Prostate gland (tissue), 2 donors: ENCODE data around the gene SH3RF2. TPM values are rescaled to one million over a fixed set of nuclear protein-coding genes. Genes with fewer than 3 reads are reported as not detected.

Source experiments
- DNase-seq: peaks from one replicate; pipeline ENCODE4 v3.0.0-alpha.2; 2019; ENCODE audit warnings: low spot score
- H3K27ac ChIP-seq, 2 donors: fragments of 200-600 bp; sonication (generic); 2 replicates each; pipeline ENCODE4 v1.5.1; 2017 to 2019
- H3K27me3 ChIP-seq: fragments of 200-600 bp; sonication (generic); replicated peaks from 2 replicates; pipeline ENCODE4 v1.5.1; 2019; ENCODE audit not compliant: insufficient read depth
- H3K36me3 ChIP-seq, 2 donors: fragments of 200-600 bp; sonication (generic); 1 replicate in 1 of 2; 2 replicates in 1 of 2; pipeline versions ENCODE4 v1.5.1 to v1.8.1; 2017 to 2019
- H3K4me1 ChIP-seq: fragments of 200-600 bp; sonication (generic); replicated peaks from 2 replicates; pipeline ENCODE4 v1.5.1; 2019
- H3K4me3 ChIP-seq, 2 donors: fragments of 200-600 bp; sonication (generic); 2 replicates each; pipeline ENCODE4 v1.5.1; 2017 to 2019
- H3K9me3 ChIP-seq: fragments of 200-600 bp; sonication (generic); 2 replicates; pipeline ENCODE4 v1.5.1; 2017
- POLR2A ChIP-seq: fragments of 450-650 bp; IDR thresholded peaks from one replicate; pipeline ENCODE4 v1.6.1; 2016; ENCODE audit warnings: antibody characterized with exemption, mild to moderate bottlenecking
- POLR2AphosphoS5 ChIP-seq: sonication (generic); formaldehyde crosslinking; IDR thresholded peaks from one replicate; pipeline ENCODE4 v1.6.1; 2017; ENCODE audit warnings: antibody characterized with exemption
- WGBS: methylation state at CpG from one replicate; pipeline ENCODE4 v1.1.5; 2018; 5-methylcytosine and 5-hydroxymethylcytosine counted together
- intact Hi-C: fragments of 100-400 bp; cut with DNase I; formaldehyde crosslinking; loops from one replicate; pipeline ENCODE4 v1.14.2; 2022
- total RNA-seq, 2 donors: library from RNA; depleted of rRNA; stranded (reverse); fragments of >200 nt; gene quantifications; one replicate each; pipeline ENCODE4 v1.1.0, GENCODE V29; 2016
- TF ChIP-seq, protein P1 (sequence below), 4 experiments: fragments of 200-600 bp in 2 of 4; fragments of 450-650 bp in 2 of 4; sonication (generic) in 2 of 4; IDR thresholded peaks; 1 replicate in 3 of 4; 2 replicates in 1 of 4; pipeline ENCODE4 v1.5.1; 2016 to 2019; ENCODE audit warnings: antibody characterized with exemption in 4 of 4, mild to moderate bottlenecking in 2 of 4, moderate library complexity in 2 of 4

SH3RF2 gene
- total RNA-seq, 2 donors from 2014 or later: 18.2 to 43.9 TPM

- no peaks in the 10 kb centered on the region for H3K36me3 ChIP-seq
- no peaks in the 10 kb centered on the region for H3K4me1 ChIP-seq
- H3K4me3 ChIP-seq: no peak overlapping the region
- WGBS: 89% methylated on average over 3 of the region's 3 CpGs
- no peaks in the 10 kb centered on the region for H3K27me3 ChIP-seq
- DNase-seq: no peak
- no peak for TF ChIP-seq POLR2A
- TF ChIP-seq, protein P1, sequence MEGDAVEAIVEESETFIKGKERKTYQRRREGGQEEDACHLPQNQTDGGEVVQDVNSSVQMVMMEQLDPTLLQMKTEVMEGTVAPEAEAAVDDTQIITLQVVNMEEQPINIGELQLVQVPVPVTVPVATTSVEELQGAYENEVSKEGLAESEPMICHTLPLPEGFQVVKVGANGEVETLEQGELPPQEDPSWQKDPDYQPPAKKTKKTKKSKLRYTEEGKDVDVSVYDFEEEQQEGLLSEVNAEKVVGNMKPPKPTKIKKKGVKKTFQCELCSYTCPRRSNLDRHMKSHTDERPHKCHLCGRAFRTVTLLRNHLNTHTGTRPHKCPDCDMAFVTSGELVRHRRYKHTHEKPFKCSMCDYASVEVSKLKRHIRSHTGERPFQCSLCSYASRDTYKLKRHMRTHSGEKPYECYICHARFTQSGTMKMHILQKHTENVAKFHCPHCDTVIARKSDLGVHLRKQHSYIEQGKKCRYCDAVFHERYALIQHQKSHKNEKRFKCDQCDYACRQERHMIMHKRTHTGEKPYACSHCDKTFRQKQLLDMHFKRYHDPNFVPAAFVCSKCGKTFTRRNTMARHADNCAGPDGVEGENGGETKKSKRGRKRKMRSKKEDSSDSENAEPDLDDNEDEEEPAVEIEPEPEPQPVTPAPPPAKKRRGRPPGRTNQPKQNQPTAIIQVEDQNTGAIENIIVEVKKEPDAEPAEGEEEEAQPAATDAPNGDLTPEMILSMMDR (IDR thresholded peaks at IDR 0.05): no peak
- no peak for TF ChIP-seq POLR2AphosphoS5
- H3K27ac ChIP-seq: no peak overlapping the region
- H3K9me3 ChIP-seq: no peaks in the 10 kb centered on the region
- intact Hi-C loops: no loop called here
Measured at GRCh38 chr5:146088098-146088497, 151.7 kb downstream of the SH3RF2 start.

DNA sequence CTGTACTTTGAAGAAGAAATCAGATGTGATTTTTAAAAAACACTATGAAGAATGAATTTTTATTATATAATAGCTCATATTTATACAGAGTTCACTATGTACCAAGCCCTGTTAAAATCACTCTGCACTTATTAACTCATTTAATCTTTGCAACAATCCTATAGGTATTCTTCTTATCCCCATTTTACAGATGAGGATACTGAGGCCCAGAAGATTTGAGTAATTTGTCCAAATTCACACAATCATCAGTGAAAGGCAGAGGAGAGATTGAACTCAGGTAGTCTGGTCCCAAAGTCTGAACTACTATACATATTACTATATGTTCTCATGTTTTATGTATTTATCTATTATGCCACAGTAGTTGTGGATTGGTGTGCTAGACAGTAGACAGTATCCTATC lies 152.9 kb downstream of the SH3RF2 start:
- TF ChIP-seq POLR2A (no peak), POLR2AphosphoS5 (no peak)
- TF ChIP-seq, protein P1 (IDR thresholded peaks at IDR 0.05): no peak
- DNase-seq: no peak
- no peaks in the 10 kb centered on the region for H3K9me3 ChIP-seq
- no peak overlapping the region for H3K27ac ChIP-seq
- no peaks in the 10 kb centered on the region for H3K36me3 ChIP-seq
- H3K27me3 ChIP-seq: no peaks in the 10 kb centered on the region
- no peak overlapping the region for H3K4me3 ChIP-seq
- no peaks in the 10 kb centered on the region for H3K4me1 ChIP-seq
- intact Hi-C loops: no loop called here

DNA sequence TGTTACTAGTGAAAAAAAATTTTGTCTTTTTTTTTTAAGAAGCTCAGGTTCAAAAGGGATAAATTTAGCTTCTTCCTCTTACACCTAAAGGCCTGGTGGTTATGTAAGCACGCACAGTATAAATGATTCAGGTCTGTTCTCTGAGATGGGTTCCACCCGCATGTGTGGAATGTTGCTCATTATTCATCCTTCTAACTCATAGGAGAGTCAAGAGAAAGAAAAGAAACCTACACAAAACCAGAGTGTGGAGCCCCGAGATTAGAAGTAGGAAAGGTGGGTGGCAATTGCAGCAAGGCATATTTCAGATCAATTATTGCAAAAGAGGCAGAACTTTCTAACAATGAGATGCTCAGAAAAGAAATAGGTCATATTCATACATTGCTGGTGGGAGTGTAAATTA lies 155.5 kb downstream of the SH3RF2 start:
- H3K27ac ChIP-seq: no peak overlapping the region
- no peak for TF ChIP-seq POLR2A
- no peak for TF ChIP-seq POLR2AphosphoS5
- TF ChIP-seq, protein P1 (IDR thresholded peaks at IDR 0.05): no peak
- H3K4me3 ChIP-seq: no peak overlapping the region
- DNase-seq: no peak
- H3K4me1 ChIP-seq: no peaks in the 10 kb centered on the region
- no peaks in the 10 kb centered on the region for H3K36me3 ChIP-seq
- intact Hi-C loops: no loop called here
- H3K27me3 ChIP-seq: no peaks in the 10 kb centered on the region
- 87% methylated on average over 3 of the region's 3 CpGs for WGBS
- H3K9me3 ChIP-seq: no peaks in the 10 kb centered on the region

DNA sequence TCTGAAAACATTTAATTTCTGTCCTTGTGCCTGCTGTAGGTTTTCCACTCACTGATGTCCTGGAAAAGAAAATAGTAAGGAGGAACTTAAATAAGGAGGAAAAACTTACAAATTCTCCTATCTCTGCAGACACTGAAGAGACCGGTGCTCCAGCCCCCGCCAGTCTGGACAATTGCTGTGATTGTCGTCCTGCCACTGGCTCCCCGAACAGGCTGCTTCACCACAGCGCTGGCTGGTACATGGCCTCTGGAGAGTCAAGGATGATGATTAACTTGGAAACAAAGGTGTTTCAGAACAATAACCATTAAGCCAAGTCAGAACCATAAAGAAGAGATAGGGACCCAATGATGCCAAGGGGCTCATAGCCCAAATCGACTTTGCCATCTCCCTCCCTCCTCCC lies 161.7 kb downstream of the SH3RF2 start:
- intact Hi-C loops: no loop called here
- Histone ChIP-seq H3K36me3 (no peaks in the 10 kb centered on the region), H3K4me3 (no peak overlapping the region), H3K9me3 (no peaks in the 10 kb centered on the region), H3K27ac (no peak overlapping the region), H3K4me1 (no peaks in the 10 kb centered on the region), H3K27me3 (no peaks in the 10 kb centered on the region)
- DNase-seq: no peak
- 77% methylated on average over 6 of the region's 6 CpGs for WGBS
- TF ChIP-seq POLR2AphosphoS5 (no peak), POLR2A (no peak)
- TF ChIP-seq, protein P1 (IDR thresholded peaks at IDR 0.05): no peak

GRCh38 chr5:146101646-146102045 lies 165.3 kb downstream of the SH3RF2 start:
- Histone ChIP-seq H3K27ac (no peak overlapping the region), H3K36me3 (no peaks in the 10 kb centered on the region), H3K4me3 (no peak overlapping the region), H3K4me1 (no peaks in the 10 kb centered on the region), H3K9me3 (no peaks in the 10 kb centered on the region), H3K27me3 (no peaks in the 10 kb centered on the region)
- 46% methylated on average over 2 of the region's 2 CpGs for WGBS
- TF ChIP-seq POLR2AphosphoS5: no peak
- no peak for TF ChIP-seq POLR2A
- TF ChIP-seq, protein P1 (IDR thresholded peaks at IDR 0.05): no peak
- intact Hi-C loops: no loop called here
- DNase-seq: no peak
